ENCODE results near the gene GNAI1. TPM values are rescaled to one million over a fixed set of nuclear protein-coding genes. Genes with fewer than 3 reads are reported as not detected.

Gene GNAI1
- total RNA-seq, 2 donors from 2014 or later: 11.1 to 30.9 TPM

- H3K36me3 ChIP-seq: no peaks in the 10 kb centered on the region
- H3K4me3 ChIP-seq: no peak overlapping the region
- ATAC-seq (ENCODE audit: insufficient number of reproducible peaks, low FRiP score, low read depth): no peak
- no peak for DNase-seq (ENCODE audit: low spot score)
- TF ChIP-seq, protein P1, sequence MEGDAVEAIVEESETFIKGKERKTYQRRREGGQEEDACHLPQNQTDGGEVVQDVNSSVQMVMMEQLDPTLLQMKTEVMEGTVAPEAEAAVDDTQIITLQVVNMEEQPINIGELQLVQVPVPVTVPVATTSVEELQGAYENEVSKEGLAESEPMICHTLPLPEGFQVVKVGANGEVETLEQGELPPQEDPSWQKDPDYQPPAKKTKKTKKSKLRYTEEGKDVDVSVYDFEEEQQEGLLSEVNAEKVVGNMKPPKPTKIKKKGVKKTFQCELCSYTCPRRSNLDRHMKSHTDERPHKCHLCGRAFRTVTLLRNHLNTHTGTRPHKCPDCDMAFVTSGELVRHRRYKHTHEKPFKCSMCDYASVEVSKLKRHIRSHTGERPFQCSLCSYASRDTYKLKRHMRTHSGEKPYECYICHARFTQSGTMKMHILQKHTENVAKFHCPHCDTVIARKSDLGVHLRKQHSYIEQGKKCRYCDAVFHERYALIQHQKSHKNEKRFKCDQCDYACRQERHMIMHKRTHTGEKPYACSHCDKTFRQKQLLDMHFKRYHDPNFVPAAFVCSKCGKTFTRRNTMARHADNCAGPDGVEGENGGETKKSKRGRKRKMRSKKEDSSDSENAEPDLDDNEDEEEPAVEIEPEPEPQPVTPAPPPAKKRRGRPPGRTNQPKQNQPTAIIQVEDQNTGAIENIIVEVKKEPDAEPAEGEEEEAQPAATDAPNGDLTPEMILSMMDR (IDR thresholded peaks at IDR 0.05): no peak
- H3K4me1 ChIP-seq (ENCODE audit: control insufficient read depth in 1 of 2, low read depth in 2 of 2): no peaks in the 10 kb centered on the region
- H3K9me3 ChIP-seq: no peaks in the 10 kb centered on the region
- H3K27ac ChIP-seq: no peak overlapping the region
- H3K27me3 ChIP-seq (replicated peaks; ENCODE audit: insufficient read depth): no peaks in the 10 kb centered on the region
Observed at GRCh38 chr7:80124526-80125264, 9.9 kb upstream of the GNAI1 start.

GRCh38 chr7:80127412-80128160 is 7.0 kb upstream of the GNAI1 start:
- H3K27ac ChIP-seq: no peak overlapping the region
- H3K27me3 ChIP-seq (replicated peaks; ENCODE audit: insufficient read depth): no peaks in the 10 kb centered on the region
- no peaks in the 10 kb centered on the region for H3K4me1 ChIP-seq (ENCODE audit: control insufficient read depth in 1 of 2, low read depth in 2 of 2)
- no peak overlapping the region for H3K4me3 ChIP-seq
- H3K36me3 ChIP-seq: no peaks in the 10 kb centered on the region
- DNase-seq (ENCODE audit: low spot score) (no peak), ATAC-seq (ENCODE audit: insufficient number of reproducible peaks, low FRiP score, low read depth) (no peak)
- TF ChIP-seq, protein P1 (IDR thresholded peaks at IDR 0.05): no peak
- no peaks in the 10 kb centered on the region for H3K9me3 ChIP-seq

- DNase-seq (ENCODE audit: low spot score) (no peak), ATAC-seq (ENCODE audit: insufficient number of reproducible peaks, low FRiP score, low read depth) (no peak)
- no peak overlapping the region for H3K27ac ChIP-seq
- TF ChIP-seq, protein P1 (IDR thresholded peaks at IDR 0.05): no peak
- peaks cover 0 to under 1% of the 10 kb centered on the region in 2 donors for H3K4me1 ChIP-seq (ENCODE audit: control insufficient read depth in 1 of 2, low read depth in 2 of 2)
- H3K36me3 ChIP-seq: no peaks in the 10 kb centered on the region
- H3K27me3 ChIP-seq (replicated peaks; ENCODE audit: insufficient read depth): no peaks in the 10 kb centered on the region
- no peak overlapping the region for H3K4me3 ChIP-seq
- H3K9me3 ChIP-seq: no peaks in the 10 kb centered on the region
Observed at GRCh38 chr7:80128918-80129317, 5.7 kb upstream of the GNAI1 start.

GRCh38 chr7:80129785-80130184 is 4.8 kb upstream of the GNAI1 start:
- no peak for ATAC-seq (ENCODE audit: insufficient number of reproducible peaks, low FRiP score, low read depth)
- TF ChIP-seq, protein P1 (IDR thresholded peaks at IDR 0.05): no peak

GRCh38 chr7:80131675-80132435 is 2.8 kb upstream of the GNAI1 start:
- H3K36me3 ChIP-seq: no peaks in the 10 kb centered on the region
- no peak for DNase-seq (ENCODE audit: low spot score)
- H3K27me3 ChIP-seq (replicated peaks; ENCODE audit: insufficient read depth): no peaks in the 10 kb centered on the region
- peaks cover 0 to 16% of the 10 kb centered on the region in 2 donors for H3K4me1 ChIP-seq (ENCODE audit: control insufficient read depth in 1 of 2, low read depth in 2 of 2)
- TF ChIP-seq, protein P1 (IDR thresholded peaks at IDR 0.05): no peak
- no peak overlapping the region for H3K27ac ChIP-seq
- H3K4me3 ChIP-seq: no peak overlapping the region
- ATAC-seq (ENCODE audit: insufficient number of reproducible peaks, low FRiP score, low read depth): no peak
- no peaks in the 10 kb centered on the region for H3K9me3 ChIP-seq

More at GRCh38 chr7:80129785-80130184, 4.8 kb upstream of the GNAI1 start:
- DNase-seq (ENCODE audit: low spot score): no peak
- Histone ChIP-seq H3K27me3 (replicated peaks; ENCODE audit: insufficient read depth) (no peaks in the 10 kb centered on the region), H3K36me3 (no peaks in the 10 kb centered on the region), H3K27ac (no peak overlapping the region), H3K9me3 (no peaks in the 10 kb centered on the region), H3K4me3 (no peak overlapping the region), H3K4me1 (ENCODE audit: control insufficient read depth in 1 of 2, low read depth in 2 of 2) (peaks cover 0 to 4% of the 10 kb centered on the region in 2 donors)
